Measurements from ENCODE around the gene HCAR3. TPM values are rescaled to one million over a fixed set of nuclear protein-coding genes. Genes with fewer than 3 reads are reported as not detected.

The HCAR3 gene
- total and polyA plus RNA-seq, 2 of the 13 experiments (the other 11 are each of a cell fraction or from before 2014, with no cell fraction given) = 0.11 to 12.8 TPM

GRCh38 chr12:122752464-122753318, 36.1 kb upstream of the HCAR3 start, which contains the start of gene DENR (continued):
- peak; percentile 85 for TF ChIP-seq ZNF275 (CRISPR knock-in tag; IDR thresholded peaks at IDR 0.05; ENCODE audit: borderline replicate concordance)
- no peak; the same call in 1 of the 2 replicates for TF ChIP-seq ZNF251 (CRISPR knock-in tag; IDR thresholded peaks at IDR 0.05)
- peak; percentile 93 for TF ChIP-seq ZSCAN31 (CRISPR knock-in tag; IDR thresholded peaks at IDR 0.05; ENCODE audit: low read depth)
- peak; percentile 81; the same call in 1 of the 2 replicates for TF ChIP-seq KDM5B (CRISPR knock-in tag; IDR thresholded peaks at IDR 0.05; ENCODE audit: borderline replicate concordance)
- TF ChIP-seq ZNF607 (CRISPR knock-in tag; IDR thresholded peaks at IDR 0.05; ENCODE audit: borderline replicate concordance) = no peak; the same call in 1 of the 2 replicates
- TF ChIP-seq HNRNPL (IDR thresholded peaks at IDR 0.05; ENCODE audit: low read depth, low read length) = no peak
- peak; percentile 67; the same call in 1 of the 2 replicates for TF ChIP-seq GMEB2 (CRISPR knock-in tag; IDR thresholded peaks at IDR 0.05; ENCODE audit: low read depth)
- 0 out of 2 replicates have a peak, but pooled peaks have one; percentile 44 for TF ChIP-seq SNAPC5 (CRISPR knock-in tag; IDR thresholded peaks at IDR 0.05; ENCODE audit: borderline replicate concordance)
- peak; percentile 91; the same call in 1 of the 2 replicates for TF ChIP-seq CREB3 (CRISPR knock-in tag; IDR thresholded peaks at IDR 0.05)
- TF ChIP-seq RBFOX2 (IDR thresholded peaks at IDR 0.05; ENCODE audit: low read depth, low read length) = peak; percentile 99
- peak; percentile 52; the same call in 1 of the 2 replicates for TF ChIP-seq GFI1 (CRISPR knock-in tag; IDR thresholded peaks at IDR 0.05; ENCODE audit: borderline replicate concordance)
- peak; percentile 32; the same call in 1 of the 2 replicates for TF ChIP-seq ZC3H4 (CRISPR knock-in tag; IDR thresholded peaks at IDR 0.05; ENCODE audit: borderline replicate concordance)
- TF ChIP-seq RCOR2 (CRISPR knock-in tag; IDR thresholded peaks at IDR 0.05) = peak; percentile 78
- TF ChIP-seq HES4 (CRISPR knock-in tag; IDR thresholded peaks at IDR 0.05; ENCODE audit: borderline replicate concordance) = peak; percentile 71; the same call in 1 of the 2 replicates
- TF ChIP-seq CHD4 (IDR thresholded peaks at IDR 0.05; ENCODE audit: borderline replicate concordance, low read length) = no peak
- peak; percentile 73; the same call in 1 of the 2 replicates for TF ChIP-seq WIZ (CRISPR knock-in tag; IDR thresholded peaks at IDR 0.05)
- TF ChIP-seq HMG20B (CRISPR knock-in tag; conservative IDR thresholded peaks at IDR 0.05) = no peak; the same call in 1 of the 2 replicates
- peak; percentile 96 for TF ChIP-seq POGZ (CRISPR knock-in tag; IDR thresholded peaks at IDR 0.05)
- TF ChIP-seq FOSL1 (CRISPR knock-in tag; IDR thresholded peaks at IDR 0.05; ENCODE audit: borderline replicate concordance) = no peak
- TF ChIP-seq ZSCAN20 (CRISPR knock-in tag; IDR thresholded peaks at IDR 0.05; ENCODE audit: borderline replicate concordance) = peak; percentile 69; the same call in 1 of the 2 replicates
- TF ChIP-seq ARNTL (CRISPR knock-in tag; IDR thresholded peaks at IDR 0.05) = peak; percentile 88
